K562 (cell line): ENCODE results near the gene DOCK8. TPM values are rescaled to one million over a fixed set of nuclear protein-coding genes. Genes with fewer than 3 reads are reported as not detected.

Source experiments
- ATAC-seq: fragments of 200-7000 bp; cut with Tn5 transposase; 3 replicates; pipeline ENCODE4 v1.9.1; 2020; ENCODE audit warnings: moderate library complexity
- BruUV-seq: library from RNA; stranded (reverse); fragments of 400-500 nt; replicated peaks from 2 replicates; lab custom pipeline; 2021; lab: Mats Ljungman, UMichigan
- CTCF ChIA-PET: fragments of 300-600 bp; formaldehyde crosslinking; extraction: SDS; loops from one replicate; lab custom pipeline; 2021; ENCODE audit warnings: low intra/inter-chr PET ratio; lab: Yijun Ruan, JAX
- POLR2A ChIA-PET: fragments of 300-600, 350-650 bp; sonication (Branson Sonifier 250); formaldehyde crosslinking; extraction: SDS; loops from one replicate; lab custom pipeline; 2021; ENCODE audit warnings: antibody characterized with exemption, inconsistent platforms; lab: Yijun Ruan, JAX
- DNase-seq, 4 experiments: peaks; one replicate each; pipeline versions ENCODE4 v3.0.0 to v3.0.0-alpha.2; 2011 to 2018; ENCODE audit warnings: low spot score in 3 of 4, mixed read lengths in 3 of 4; ENCODE audit errors: extremely low read depth in 1 of 4
- FAIRE-seq: peaks from 2 replicates; lab custom pipeline; 2011; peaks lifted over from hg19 to GRCh38; lab: Jason Lieb, UNC
- H2AFZ ChIP-seq: 2 replicates; pipeline ENCODE4 v1.6.0; 2011; ENCODE audit warnings: low read depth, low read length, control low read depth, inconsistent platforms
- H3K27ac ChIP-seq: fragments of 200-600 bp; 3 replicates; pipeline ENCODE4 v1.8.0; 2011; ENCODE audit warnings: low read depth, mild to moderate bottlenecking, control low read depth, inconsistent platforms, low read length, moderate library complexity, mixed read lengths; ENCODE audit errors: extremely low read depth
- H3K27me3 ChIP-seq, 2 experiments: fragments of 300-600 bp in 1 of 2; 2 replicates in 1 of 2; 3 replicates in 1 of 2; pipeline versions ENCODE4 v1.6.0 to v1.8.0; 2011; ENCODE audit warnings: inconsistent platforms in 2 of 2, low read length in 2 of 2, mild to moderate bottlenecking in 1 of 2, mixed read lengths in 1 of 2, moderate library complexity in 1 of 2; ENCODE audit not compliant: control insufficient read depth in 2 of 2, insufficient read depth in 2 of 2
- H3K36me3 ChIP-seq: fragments of 300-600 bp; 3 replicates; pipeline ENCODE4 v1.8.0; 2011; ENCODE audit warnings: mild to moderate bottlenecking, low read length, inconsistent platforms; ENCODE audit not compliant: control insufficient read depth, insufficient read depth
- H3K4me1 ChIP-seq, 2 experiments: fragments of 200-600 bp in 1 of 2; replicated peaks in 1 of 2; 2 replicates in 1 of 2; 3 replicates in 1 of 2; pipeline versions ENCODE4 v1.5.1 to v1.8.0; 2011; ENCODE audit warnings: inconsistent platforms in 2 of 2, low read length in 2 of 2, mild to moderate bottlenecking in 1 of 2, mixed read lengths in 1 of 2, moderate library complexity in 1 of 2; ENCODE audit not compliant: control insufficient read depth in 2 of 2, insufficient read depth in 2 of 2
- H3K4me2 ChIP-seq: 2 replicates; pipeline ENCODE4 v1.6.1; 2011; ENCODE audit warnings: low read length, control low read depth, inconsistent platforms, mixed read lengths; ENCODE audit not compliant: insufficient read depth
- H3K4me3 ChIP-seq: fragments of 200-600 bp; sonication (generic), shearing (Covaris generic); 2 replicates; pipeline ENCODE4 v1.5.1; 2016; ENCODE audit warnings: control low read depth, inconsistent platforms
- H3K79me2 ChIP-seq: fragments of 200-600 bp; 3 replicates; pipeline ENCODE4 v1.8.0; 2011; ENCODE audit warnings: low read length, inconsistent platforms; ENCODE audit not compliant: control insufficient read depth, insufficient read depth
- H3K9ac ChIP-seq, 2 experiments: 2 replicates each; pipeline versions ENCODE4 v1.6.0 to v1.6.1; 2011; ENCODE audit warnings: low read depth in 2 of 2, low read length in 2 of 2, control low read depth in 1 of 2, inconsistent platforms in 1 of 2, mild to moderate bottlenecking in 1 of 2, mixed read lengths in 1 of 2; ENCODE audit not compliant: insufficient read depth in 1 of 2
- H3K9me1 ChIP-seq: one replicate; pipeline ENCODE4 v1.6.0; 2011; ENCODE audit warnings: inconsistent platforms, mild to moderate bottlenecking, low read length, moderate library complexity; ENCODE audit not compliant: control insufficient read depth, insufficient read depth
- H3K9me3 ChIP-seq: replicated peaks from 2 replicates; pipeline ENCODE4 v1.5.1; 2011; ENCODE audit warnings: low read depth, low read length, inconsistent platforms; ENCODE audit not compliant: control insufficient read depth, insufficient read depth
- H4K20me1 ChIP-seq: replicated peaks from 2 replicates; pipeline ENCODE4 v1.6.1; 2011; ENCODE audit warnings: low read length, inconsistent platforms, mixed read lengths; ENCODE audit not compliant: control insufficient read depth, insufficient read depth
- LEF1 ChIP-seq: fragments of 450-650 bp; IDR thresholded peaks from 2 replicates; pipeline ENCODE4 v1.6.1; 2016; ENCODE audit warnings: mild to moderate bottlenecking
- NR2C1 ChIP-seq, 2 experiments: fragments of 450-650 bp; IDR thresholded peaks; 2 replicates each; pipeline ENCODE4 v1.6.1; 2017; ENCODE audit warnings: mild to moderate bottlenecking in 2 of 2, antibody characterized with exemption in 1 of 2, inconsistent platforms in 1 of 2, missing compliant biosample characterization in 1 of 2, missing genetic modification characterization in 1 of 2
- SRF ChIP-seq, 2 experiments: fragments of 250-450, 450-650 bp in 1 of 2; sonication (Bioruptor Pico) in 1 of 2; sonication (generic) in 1 of 2; formaldehyde crosslinking; IDR thresholded peaks; 2 replicates each; pipeline versions ENCODE4 v1.5.0 to v1.5.1; 2020 to 2022; ENCODE audit warnings: mild to moderate bottlenecking in 1 of 2, missing genetic modification reagents in 1 of 2
- THAP7 ChIP-seq: fragments of 250-450 bp; sonication (Bioruptor Pico); IDR thresholded peaks from 2 replicates; pipeline ENCODE4 v1.5.0; 2021
- ZNF3 ChIP-seq: fragments of 250-450 bp; sonication (Bioruptor Pico); IDR thresholded peaks from 2 replicates; pipeline ENCODE4 v1.5.0; 2021; ENCODE audit warnings: mild to moderate bottlenecking, moderate library complexity
- ZNF699 ChIP-seq: fragments of 250-450 bp; sonication (Bioruptor Pico); IDR thresholded peaks from 2 replicates; pipeline ENCODE4 v1.8.0; 2021; ENCODE audit warnings: mild to moderate bottlenecking, moderate library complexity; ENCODE audit not compliant: insufficient replicate concordance
- whole genome bisulfite sequencing: fragments of 100-300 bp; shearing (Covaris generic); methylation state at CpG from one replicate; pipeline ENCODE4 v1.1.6; 2016; ENCODE audit warnings: low coverage, mixed read lengths; ENCODE audit not compliant: insufficient coverage; ENCODE audit errors: missing lambda C conversion rate; 5-methylcytosine and 5-hydroxymethylcytosine counted together
- in situ Hi-C: fragments of 300-500 bp; cut with MboI; formaldehyde crosslinking; loops from 4 replicates; pipeline ENCODE4 v1.15.0; 2018; ENCODE audit warnings: inconsistent platforms, mixed read lengths
- intact Hi-C: fragments of 100-400 bp; cut with micrococcal nuclease; formaldehyde crosslinking; loops from 2 replicates; pipeline ENCODE4 v1.14.2; 2022
- polyA plus RNA-seq, 8 experiments: library from polyadenylated mRNA; depleted of rRNA in 4 of 8; stranded (reverse) in 5 of 8; unstranded in 3 of 8; fragments of >200 nt; fragmentation: Nextera tagmentation in 2 of 8; fragmentation: Illumina TruSeq in 1 of 8; extraction: Ambion mirVana in 2 of 8; extraction: Trizol in 1 of 8; gene quantifications; 2 replicates each; pipeline versions ENCODE4 v1.2.1 to v1.2.3, GENCODE V29; 2011 to 2014; ENCODE audit warnings: inconsistent platforms in 1 of 8, missing spikeins in 1 of 8
- total RNA-seq, 7 experiments: library from RNA; depleted of rRNA in 6 of 7; stranded (reverse); fragments of >200 nt in 6 of 7; fragmentation: Illumina TruSeq in 2 of 7; extraction: Trizol in 2 of 7; gene quantifications; 2 replicates each; pipeline versions ENCODE4 v1.2.1 to v1.2.3, GENCODE V29; 2011 to 2021; ENCODE audit warnings: low replicate concordance in 1 of 7

Gene DOCK8
- total and polyA plus RNA-seq, 9 of the 15 experiments (the other 6 are each of a cell fraction or from before 2014, with no cell fraction given): 14.4 to 53.8 (median 25.1) TPM

- no peak for FAIRE-seq
- in situ Hi-C loops (no loop called here), intact Hi-C loops (loop anchor here (5.0 kb wide), 1 partner anchor 33 kb away; no protein-coding TSS in a partner anchor)
- no peaks in the 10 kb centered on the region; the same call in 2 of the 3 replicates for H3K36me3 ChIP-seq
- H3K9ac ChIP-seq: peak overlapping the region in 1 of 2 experiments; percentile 69; a peak in 2 of 4 replicates
- no peaks in the 10 kb centered on the region for H3K9me3 ChIP-seq
- peak overlapping the region; percentile 77; the same call in 1 of the 2 replicates for H2AFZ ChIP-seq
- no peak for DNase-seq
- WGBS: 63% methylated on average over 1 of the region's 1 CpG
- H3K27ac ChIP-seq: peak overlapping the region; percentile 89
- 0 out of 2 replicates have a peak overlapping the region, but pooled peaks have one; percentile 59 for H3K4me2 ChIP-seq
- BruUV-seq: no TSS peak
- H4K20me1 ChIP-seq: no peaks in the 10 kb centered on the region
- TF ChIP-seq THAP7: no peak
- no peak for TF ChIP-seq LEF1
- no peak for TF ChIP-seq ZNF699 (CRISPR knock-in tag)
- no peak for TF ChIP-seq NR2C1 (IDR thresholded peaks at IDR 0.05)
- no peak for TF ChIP-seq NR2C1 (tag; IDR thresholded peaks at IDR 0.05)
- no peak for TF ChIP-seq ZNF3 (CRISPR knock-in tag)
- TF ChIP-seq SRF (CRISPR knock-in tag; IDR thresholded peaks at IDR 0.05): no peak
- H3K27me3 ChIP-seq: no peaks in the 10 kb centered on the region
- ChIA-PET CTCF (no interaction called here), POLR2A (interaction anchor here (0.8 to 2.0 kb wide), 3 partner anchors 9 to 35 kb away, joined by 3 to 9 read pairs (median 6); partner anchors contain the start of gene DOCK8)
- peaks cover 5% of the 10 kb centered on the region; the same call in 2 of the 3 replicates for H3K79me2 ChIP-seq
- peaks cover 18 to 54% of the 10 kb centered on the region in 2 experiments; a peak in 4 of 5 replicates for H3K4me1 ChIP-seq
- H3K4me3 ChIP-seq: no peak overlapping the region
- no peaks in the 10 kb centered on the region for H3K9me1 ChIP-seq
- no peak for ATAC-seq
Observed at GRCh38 chr9:250039-250438, 35.4 kb downstream of the DOCK8 start.
